HFFc6 (cell line): ENCODE measurements around the gene PPP1R3F. TPM values are rescaled to one million over a fixed set of nuclear protein-coding genes. Genes with fewer than 3 reads are reported as not detected.
A peak's percentile ranks its signal among the peaks of the same experiment; 100 is the strongest.

Experiments
- DNase-seq: peaks from one replicate; pipeline ENCODE4 v3.0.0-alpha.2; 2018
- H3K27ac Mint-ChIP-seq: 2 replicates; pipeline ENCODE4 v1.8.0; 2020; ENCODE audit warnings: mild to moderate bottlenecking, mixed read lengths
- H3K27me3 Mint-ChIP-seq: 2 replicates; pipeline ENCODE4 v1.8.0; 2021; ENCODE audit warnings: mild to moderate bottlenecking, moderate library complexity, mixed read lengths; ENCODE audit not compliant: insufficient read depth
- H3K36me3 Mint-ChIP-seq: 2 replicates; pipeline ENCODE4 v1.8.0; 2021; ENCODE audit warnings: low read depth, mixed read lengths
- H3K4me1 Mint-ChIP-seq: 2 replicates; pipeline ENCODE4 v1.8.0; 2020; ENCODE audit warnings: low read depth, mixed read lengths
- H3K4me3 Mint-ChIP-seq: 2 replicates; pipeline ENCODE4 v1.8.0; 2020; ENCODE audit warnings: mild to moderate bottlenecking, moderate library complexity, mixed read lengths
- H3K9me3 Mint-ChIP-seq: 2 replicates; pipeline ENCODE4 v1.8.0; 2020; ENCODE audit warnings: mild to moderate bottlenecking, mixed read lengths
- CTCF ChIP-seq: fragments of 200-600 bp; sonication (generic); IDR thresholded peaks from 2 replicates; pipeline ENCODE4 v1.5.0; 2021; ENCODE audit warnings: antibody characterized with exemption, mild to moderate bottlenecking
- total RNA-seq, 6 experiments: library from RNA; stranded (reverse); fragmentation: NEBNext Ultra II Directional; extraction: Animal tissue kit (Norgen Biotek cat#: 25700); gene quantifications; 2 replicates in 1 of 6; 3 replicates in 5 of 6; pipeline ENCODE4 v1.2.3, GENCODE V29; 2021

The PPP1R3F gene
- total RNA-seq, 6 experiments from 2014 or later, result 2.4 to 4.5 (median 4.1) TPM

- no peak overlapping the region for H3K27ac Mint-ChIP-seq
- H3K36me3 Mint-ChIP-seq, result peaks cover 5% of the 10 kb centered on the region; the same call in 1 of the 2 replicates
- H3K4me1 Mint-ChIP-seq, result peaks cover 3% of the 10 kb centered on the region
- peaks cover under 1% of the 10 kb centered on the region for H3K27me3 Mint-ChIP-seq
- H3K9me3 Mint-ChIP-seq, result no peaks in the 10 kb centered on the region
- no peak for TF ChIP-seq CTCF
- no peak overlapping the region for H3K4me3 Mint-ChIP-seq
- no peak for DNase-seq
Measured at GRCh38 chrX:49276207-49276606, 6.6 kb downstream of the PPP1R3F start.

GRCh38 chrX:49276671-49277534, 7.3 kb downstream of the PPP1R3F start:
- DNase-seq, result no peak
- no peak for TF ChIP-seq CTCF
- Mint-ChIP-seq H3K9me3 (no peaks in the 10 kb centered on the region), H3K36me3 (peaks cover 5% of the 10 kb centered on the region; the same call in 1 of the 2 replicates), H3K4me3 (no peak overlapping the region), H3K27me3 (no peaks in the 10 kb centered on the region; the same call in 1 of the 2 replicates), H3K4me1 (no peaks in the 10 kb centered on the region; the same call in 1 of the 2 replicates), H3K27ac (no peak overlapping the region)

GRCh38 chrX:49277535-49277830, 7.9 kb downstream of the PPP1R3F start:
- peaks cover 6% of the 10 kb centered on the region for H3K4me1 Mint-ChIP-seq
- DNase-seq, result no peak
- H3K4me3 Mint-ChIP-seq, result no peak overlapping the region
- H3K36me3 Mint-ChIP-seq, result peaks cover 5% of the 10 kb centered on the region; the same call in 1 of the 2 replicates
- no peaks in the 10 kb centered on the region; the same call in 1 of the 2 replicates for H3K27me3 Mint-ChIP-seq
- no peak for TF ChIP-seq CTCF
- no peak overlapping the region for H3K27ac Mint-ChIP-seq
- no peaks in the 10 kb centered on the region for H3K9me3 Mint-ChIP-seq

GRCh38 chrX:49278081-49278480, 8.5 kb downstream of the PPP1R3F start:
- Mint-ChIP-seq H3K36me3 (peaks cover 5% of the 10 kb centered on the region; the same call in 1 of the 2 replicates), H3K4me1 (peaks cover 9% of the 10 kb centered on the region), H3K4me3 (no peak overlapping the region), H3K27ac (no peak overlapping the region), H3K9me3 (no peaks in the 10 kb centered on the region), H3K27me3 (no peaks in the 10 kb centered on the region; the same call in 1 of the 2 replicates)
- DNase-seq, result no peak
- no peak for TF ChIP-seq CTCF

GRCh38 chrX:49282647-49283011, 13.0 kb downstream of the PPP1R3F start:
- Mint-ChIP-seq H3K27ac (peak overlapping the region; percentile 57; the same call in 1 of the 2 replicates), H3K36me3 (no peaks in the 10 kb centered on the region), H3K9me3 (no peaks in the 10 kb centered on the region), H3K4me1 (peaks cover 9% of the 10 kb centered on the region), H3K4me3 (no peak overlapping the region; the same call in 1 of the 2 replicates), H3K27me3 (no peaks in the 10 kb centered on the region; the same call in 1 of the 2 replicates)
- TF ChIP-seq CTCF, result no peak; the same call in 1 of the 2 replicates
- DNase-seq, result peak; percentile 22
